ENCODE results near the gene RTN4R. TPM values are rescaled to one million over a fixed set of nuclear protein-coding genes. Genes with fewer than 3 reads are reported as not detected.

The RTN4R gene
- polyA plus RNA-seq, 1 of the 3 experiments (the other 2 are of a cell fraction), result 0.23 TPM

- TF ChIP-seq USF2 (IDR thresholded peaks at IDR 0.05; ENCODE audit: borderline replicate concordance, low read depth, low read length), result no peak
- TF ChIP-seq NRF1 (IDR thresholded peaks at IDR 0.05; ENCODE audit: low read depth, low read length), result no peak
- TF ChIP-seq EP300 (IDR thresholded peaks at IDR 0.05; ENCODE audit: borderline replicate concordance in 1 of 2, low read depth in 1 of 2, low read length in 1 of 2), result no peak
These were observed 27.3 kb upstream of the RTN4R start (continued) for GRCh38 chr22:20295262-20296064.

- 52% methylated on average over 13 of the region's 13 CpGs for WGBS (ENCODE audit: low lambda C conversion rate)
- H3K9me3 ChIP-seq, result no peaks in the 10 kb centered on the region
- ChIA-PET CTCF (interaction anchor here (1.2 to 6.7 kb wide), 2 partner anchors 25 to 136 kb away, joined by 5 to 42 read pairs; no protein-coding TSS in a partner anchor), POLR2A (no interaction called here)
- H3K4me3 ChIP-seq (ENCODE audit: low read depth in 2 of 2, low read length in 1 of 2), result no peak overlapping the region
- no peak overlapping the region for H3K4me2 ChIP-seq
- no peak for DNase-seq
- H4K20me1 ChIP-seq (ENCODE audit: insufficient read depth), result no peaks in the 10 kb centered on the region
- no peaks in the 10 kb centered on the region for H3F3A ChIP-seq (replicated peaks; ENCODE audit: insufficient read depth)
- no peaks in the 10 kb centered on the region for H3K9me2 ChIP-seq
- H3K27me3 ChIP-seq (ENCODE audit: insufficient read depth), result peaks cover 4% of the 10 kb centered on the region; the same call in 1 of the 2 replicates
- no peaks in the 10 kb centered on the region for H3K36me3 ChIP-seq (replicated peaks in 1 of 2; ENCODE audit: control insufficient read depth in 1 of 2, insufficient read depth in 2 of 2, low read length in 1 of 2)
- no peak overlapping the region for H3K9ac ChIP-seq
- no peak overlapping the region for H2AFZ ChIP-seq (ENCODE audit: low read depth)
- TF ChIP-seq MXI1 (IDR thresholded peaks at IDR 0.05; ENCODE audit: low read depth, low read length) (no peak), ZBTB33 (IDR thresholded peaks at IDR 0.05; ENCODE audit: borderline replicate concordance, low read depth) (no peak), MEF2A (IDR thresholded peaks at IDR 0.05; ENCODE audit: borderline replicate concordance, low read depth) (no peak), POLR2AphosphoS5 (IDR thresholded peaks at IDR 0.05; ENCODE audit: low read depth, low read length) (no peak), ELF1 (IDR thresholded peaks at IDR 0.05) (no peak), RXRA (IDR thresholded peaks at IDR 0.05; ENCODE audit: borderline replicate concordance, low read depth) (no peak), NRF1 (IDR thresholded peaks at IDR 0.05; ENCODE audit: low read depth, low read length) (no peak), NFIC (IDR thresholded peaks at IDR 0.05; ENCODE audit: borderline replicate concordance) (no peak), GATA2 (CRISPR knock-in tag; IDR thresholded peaks at IDR 0.05) (no peak)
- H3K4me1 ChIP-seq (ENCODE audit: control insufficient read depth in 1 of 2, insufficient read depth in 2 of 2, low read depth in 1 of 2, low read length in 1 of 2), result peaks cover 0 to 9% of the 10 kb centered on the region in 2 experiments; a peak in 1 of 4 replicates
- H3K27ac ChIP-seq (ENCODE audit: low read depth in 2 of 2, low read length in 1 of 2), result no peak overlapping the region
- H3K79me2 ChIP-seq (ENCODE audit: insufficient read depth), result no peaks in the 10 kb centered on the region
These were observed 24.6 kb upstream of the RTN4R start for GRCh38 chr22:20292673-20293232.
